GM18505 (cell line): ENCODE data around the gene CRABP1.

ENCODE experiments used
- ATAC-seq: cut with Tn5 transposase; IDR thresholded peaks from one replicate; pipeline ENCODE4 v1.9.1; 2021; ENCODE audit not compliant: unreplicated experiment
- POLR2A ChIP-seq: IDR thresholded peaks from 4 replicates; pipeline ENCODE4 v1.6.1; 2011; ENCODE audit warnings: borderline replicate concordance; ENCODE audit not compliant: insufficient read depth, insufficient read length; ENCODE audit errors: extremely low read depth

Gene CRABP1

GRCh38 chr15:78345396-78346125 lies 5.4 kb downstream of the CRABP1 start:
- no peak for TF ChIP-seq POLR2A
- ATAC-seq, result no peak

- no peak for ATAC-seq
- no peak for TF ChIP-seq POLR2A
These were observed 7.7 kb downstream of the CRABP1 start for GRCh38 chr15:78347586-78348543.

- ATAC-seq, result no peak
- no peak for TF ChIP-seq POLR2A
These were observed 9.9 kb downstream of the CRABP1 start for GRCh38 chr15:78350058-78350457.

- no peak for ATAC-seq
- no peak for TF ChIP-seq POLR2A
These were observed 11.4 kb downstream of the CRABP1 start for GRCh38 chr15:78351539-78351938.

GRCh38 chr15:78353093-78353492 lies 12.9 kb downstream of the CRABP1 start:
- no peak for TF ChIP-seq POLR2A
- no peak for ATAC-seq

GRCh38 chr15:78355177-78355576 lies 15.0 kb downstream of the CRABP1 start:
- ATAC-seq, result no peak
- no peak for TF ChIP-seq POLR2A

- no peak for ATAC-seq
- no peak for TF ChIP-seq POLR2A
These were observed 18.1 kb downstream of the CRABP1 start for GRCh38 chr15:78358102-78358870.

- no peak for ATAC-seq
- no peak for TF ChIP-seq POLR2A
These were observed 19.1 kb downstream of the CRABP1 start for GRCh38 chr15:78359041-78359808.

GRCh38 chr15:78360367-78360801 lies 20.2 kb downstream of the CRABP1 start:
- no peak for ATAC-seq
- no peak for TF ChIP-seq POLR2A

GRCh38 chr15:78360958-78361718 lies 21.0 kb downstream of the CRABP1 start:
- ATAC-seq, result no peak

GRCh38 chr15:78361771-78362506 lies 21.8 kb downstream of the CRABP1 start:
- ATAC-seq, result no peak
- no peak for TF ChIP-seq POLR2A

More at GRCh38 chr15:78360958-78361718, 21.0 kb downstream of the CRABP1 start:
- TF ChIP-seq POLR2A, result no peak
